Gastrocnemius medialis (tissue), 4 donors: ENCODE results near the gene NRXN2.

Source experiments
- POLR2A ChIP-seq, 2 donors: fragments of 450-650 bp; IDR thresholded peaks; one replicate each; pipeline ENCODE4 v1.6.1; 2017; ENCODE audit warnings: antibody characterized with exemption in 2 of 2, mild to moderate bottlenecking in 2 of 2, moderate library complexity in 2 of 2
- TF ChIP-seq, protein P1 (sequence below), 5 experiments: fragments of 450-650 bp in 3 of 5; fragments of 200-600 bp in 2 of 5; sonication (generic) in 2 of 5; IDR thresholded peaks in 4 of 5; conservative IDR thresholded peaks in 1 of 5; 1 replicate in 4 of 5; 2 replicates in 1 of 5; pipeline ENCODE4 v1.5.1; 2016 to 2019; ENCODE audit warnings: antibody characterized with exemption in 5 of 5, mild to moderate bottlenecking in 3 of 5, moderate library complexity in 3 of 5

- TF ChIP-seq, protein P1, sequence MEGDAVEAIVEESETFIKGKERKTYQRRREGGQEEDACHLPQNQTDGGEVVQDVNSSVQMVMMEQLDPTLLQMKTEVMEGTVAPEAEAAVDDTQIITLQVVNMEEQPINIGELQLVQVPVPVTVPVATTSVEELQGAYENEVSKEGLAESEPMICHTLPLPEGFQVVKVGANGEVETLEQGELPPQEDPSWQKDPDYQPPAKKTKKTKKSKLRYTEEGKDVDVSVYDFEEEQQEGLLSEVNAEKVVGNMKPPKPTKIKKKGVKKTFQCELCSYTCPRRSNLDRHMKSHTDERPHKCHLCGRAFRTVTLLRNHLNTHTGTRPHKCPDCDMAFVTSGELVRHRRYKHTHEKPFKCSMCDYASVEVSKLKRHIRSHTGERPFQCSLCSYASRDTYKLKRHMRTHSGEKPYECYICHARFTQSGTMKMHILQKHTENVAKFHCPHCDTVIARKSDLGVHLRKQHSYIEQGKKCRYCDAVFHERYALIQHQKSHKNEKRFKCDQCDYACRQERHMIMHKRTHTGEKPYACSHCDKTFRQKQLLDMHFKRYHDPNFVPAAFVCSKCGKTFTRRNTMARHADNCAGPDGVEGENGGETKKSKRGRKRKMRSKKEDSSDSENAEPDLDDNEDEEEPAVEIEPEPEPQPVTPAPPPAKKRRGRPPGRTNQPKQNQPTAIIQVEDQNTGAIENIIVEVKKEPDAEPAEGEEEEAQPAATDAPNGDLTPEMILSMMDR (IDR thresholded peaks at IDR 0.05 in 4 of 5, conservative IDR thresholded peaks at IDR 0.05 in 1 of 5) = no peak
- no peak for TF ChIP-seq POLR2A (IDR thresholded peaks at IDR 0.05)
Measured at GRCh38 chr11:64604458-64605243, 118.3 kb downstream of the NRXN2 start.
